GM19452 (cell line): Measurements from ENCODE around the gene PPP2R2C.

ENCODE experiments used
- ATAC-seq: cut with Tn5 transposase; IDR thresholded peaks from one replicate; pipeline ENCODE4 v1.9.1; 2021; ENCODE audit not compliant: unreplicated experiment

Gene PPP2R2C

DNA sequence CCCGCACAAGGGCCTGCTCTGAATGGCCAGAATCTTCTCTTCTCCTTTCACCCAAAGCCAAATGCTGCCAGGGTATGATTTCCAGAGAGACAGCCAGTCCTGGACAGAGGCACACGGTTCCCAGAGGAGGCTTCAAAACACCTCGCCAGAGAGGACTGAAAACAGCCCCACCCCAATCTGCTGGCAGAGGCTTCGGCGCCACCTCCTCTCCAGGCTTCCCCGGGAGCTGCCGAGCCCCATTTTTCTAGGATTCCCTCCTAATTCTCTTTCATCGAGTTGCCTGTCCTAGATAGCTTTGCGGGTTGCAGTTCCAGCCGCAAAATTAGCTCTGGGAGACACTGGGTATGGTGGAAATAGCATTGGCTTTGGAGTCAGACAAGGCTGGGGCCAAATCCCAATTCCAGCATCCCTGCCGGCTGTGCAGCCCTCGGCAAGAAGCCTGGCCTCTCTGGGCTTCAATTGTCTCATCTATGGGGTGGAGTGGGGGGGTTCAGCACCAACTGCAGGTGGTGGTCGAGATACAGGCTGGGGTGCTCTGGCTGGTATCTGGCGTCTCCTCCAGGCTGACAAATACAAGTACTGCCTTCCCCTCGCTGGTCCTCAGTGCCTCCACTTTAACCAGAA, 22.6 kb downstream of the PPP2R2C start:
- no peak for ATAC-seq

DNA sequence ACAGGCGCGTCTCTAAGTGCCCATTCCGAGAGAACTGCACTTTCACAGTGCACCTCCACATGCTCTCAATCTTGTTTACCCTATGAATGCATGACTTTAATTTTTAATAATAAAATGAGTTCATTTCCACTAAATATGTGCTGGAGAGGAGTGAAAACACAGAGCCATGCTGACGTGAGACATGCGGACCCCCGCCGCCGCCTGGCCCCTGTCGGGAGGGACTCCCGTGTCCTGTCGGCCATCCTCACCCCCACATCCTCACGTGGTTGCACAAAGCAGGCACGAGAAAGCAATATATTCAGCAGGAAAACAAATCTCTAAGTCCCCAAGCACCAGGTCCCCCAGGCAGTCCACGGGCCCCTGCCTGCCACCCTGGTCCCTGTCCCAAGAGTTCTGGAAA, 23.1 kb downstream of the PPP2R2C start:
- ATAC-seq, result no peak

DNA sequence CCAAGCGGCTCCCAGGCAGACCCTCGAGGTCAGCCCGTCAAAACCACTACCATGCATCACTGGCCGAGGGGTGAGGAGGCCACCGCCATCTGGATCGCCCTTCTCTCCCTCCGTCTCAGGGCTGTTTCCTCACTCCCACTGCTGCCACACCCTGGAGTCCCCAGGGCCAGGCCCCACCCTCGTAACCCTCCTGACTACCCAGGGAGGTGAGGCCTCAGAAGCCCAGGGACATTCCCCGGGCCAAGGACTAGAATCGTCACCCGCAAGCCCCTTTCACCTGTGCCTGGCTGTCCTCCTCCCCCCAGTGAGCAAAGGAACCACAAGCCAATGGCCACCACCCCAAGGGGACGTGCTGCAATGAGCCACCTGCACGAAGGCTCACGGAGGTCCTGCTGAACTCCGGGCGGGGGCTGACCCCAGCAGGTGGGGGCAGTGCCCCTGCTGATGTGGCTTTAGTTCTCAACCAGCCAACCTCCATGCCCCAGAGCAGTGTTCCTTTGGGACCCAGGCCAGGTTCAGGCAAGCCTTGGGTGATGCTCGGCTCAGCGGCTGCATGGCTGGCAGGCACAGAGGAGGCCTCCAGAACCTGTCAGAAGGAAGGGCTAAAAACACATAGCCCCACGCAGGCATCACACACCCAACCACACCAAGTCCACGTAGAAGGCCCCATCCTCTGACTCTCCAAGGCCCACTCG, 23.8 kb downstream of the PPP2R2C start:
- no peak for ATAC-seq

DNA sequence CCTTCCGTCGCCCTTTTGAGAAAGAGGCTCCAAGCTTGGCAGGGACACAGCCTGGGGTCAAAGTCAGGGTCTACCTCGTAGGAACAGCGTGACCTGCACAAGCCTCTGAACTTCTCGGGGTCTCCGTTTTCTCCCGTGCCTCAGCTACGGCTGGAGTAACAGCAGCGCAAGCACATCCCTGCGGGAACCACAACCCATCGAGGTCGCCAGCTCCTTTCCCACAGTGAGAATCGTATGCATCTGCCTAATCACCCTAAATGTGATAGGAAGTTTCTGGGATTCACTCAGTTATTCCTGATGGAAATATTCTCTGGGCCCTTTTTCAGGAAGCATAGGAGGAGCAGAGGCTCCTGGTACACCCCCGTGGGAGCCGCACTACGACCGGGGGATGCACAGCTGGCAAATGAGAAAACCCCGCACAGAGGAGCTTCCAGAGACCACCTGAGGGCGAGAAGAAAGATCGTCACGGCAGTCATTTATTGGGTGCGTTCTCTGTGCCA, 24.7 kb downstream of the PPP2R2C start:
- no peak for ATAC-seq

DNA sequence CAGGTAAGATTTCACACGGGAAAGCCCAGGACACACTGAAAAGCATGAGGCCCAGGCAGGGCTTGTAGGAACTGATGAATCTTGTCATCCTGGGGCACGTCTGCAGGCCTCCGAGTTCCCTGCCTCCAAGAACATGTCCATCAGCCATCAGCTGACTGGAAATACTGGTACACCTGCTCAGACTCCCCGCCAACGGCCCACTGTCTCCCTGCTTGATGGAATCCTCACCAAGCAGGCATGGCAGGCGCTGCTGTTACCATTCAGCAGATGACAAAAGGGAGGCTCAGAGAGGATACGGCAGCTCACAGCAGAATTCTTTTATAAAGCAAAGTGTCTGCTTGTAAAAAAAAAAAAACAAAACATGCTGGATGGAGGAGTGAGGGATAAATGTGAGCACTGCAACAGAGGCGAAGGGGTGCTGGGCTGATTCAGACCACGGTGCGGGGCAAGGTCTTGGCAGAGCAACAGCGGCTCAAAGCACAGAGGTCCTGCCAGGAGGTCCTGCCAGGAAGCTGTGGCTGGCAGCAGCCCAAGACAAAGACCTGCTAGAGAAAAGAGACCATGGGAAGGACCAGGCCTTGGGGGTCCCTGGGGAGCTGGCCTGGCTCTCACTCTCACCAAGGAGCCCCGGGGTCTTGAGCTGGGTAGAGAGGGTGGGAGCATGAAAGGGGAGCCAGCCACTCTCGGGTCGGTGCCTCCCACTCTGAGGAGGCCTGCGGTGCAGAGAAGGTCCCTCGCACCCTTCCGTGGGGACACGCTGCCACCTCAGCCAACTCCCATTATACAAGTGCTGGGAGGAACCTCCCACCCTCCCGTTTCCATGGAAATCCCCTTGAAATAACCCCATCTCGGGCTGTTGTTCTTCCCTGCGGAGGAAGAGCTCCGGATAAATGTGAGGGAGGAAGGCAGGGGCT, 25.6 kb downstream of the PPP2R2C start:
- ATAC-seq, result no peak

DNA sequence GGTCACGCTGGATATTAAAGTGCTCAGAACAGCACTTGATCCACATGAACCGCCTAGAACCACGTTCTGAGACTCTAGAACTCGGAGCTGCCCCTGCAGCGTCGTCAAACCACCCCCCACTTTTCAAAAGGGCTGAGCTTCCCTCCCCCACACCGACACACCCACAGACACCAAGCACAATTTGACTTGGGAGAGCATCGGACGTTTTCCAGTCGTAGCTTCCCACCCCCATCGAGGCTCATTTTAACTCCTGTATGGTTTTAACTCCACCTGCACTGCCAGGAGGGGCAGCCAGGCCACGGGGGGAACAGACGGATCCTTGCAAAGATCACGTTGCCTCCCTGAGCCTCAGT, 26.3 kb downstream of the PPP2R2C start:
- ATAC-seq, result no peak

DNA sequence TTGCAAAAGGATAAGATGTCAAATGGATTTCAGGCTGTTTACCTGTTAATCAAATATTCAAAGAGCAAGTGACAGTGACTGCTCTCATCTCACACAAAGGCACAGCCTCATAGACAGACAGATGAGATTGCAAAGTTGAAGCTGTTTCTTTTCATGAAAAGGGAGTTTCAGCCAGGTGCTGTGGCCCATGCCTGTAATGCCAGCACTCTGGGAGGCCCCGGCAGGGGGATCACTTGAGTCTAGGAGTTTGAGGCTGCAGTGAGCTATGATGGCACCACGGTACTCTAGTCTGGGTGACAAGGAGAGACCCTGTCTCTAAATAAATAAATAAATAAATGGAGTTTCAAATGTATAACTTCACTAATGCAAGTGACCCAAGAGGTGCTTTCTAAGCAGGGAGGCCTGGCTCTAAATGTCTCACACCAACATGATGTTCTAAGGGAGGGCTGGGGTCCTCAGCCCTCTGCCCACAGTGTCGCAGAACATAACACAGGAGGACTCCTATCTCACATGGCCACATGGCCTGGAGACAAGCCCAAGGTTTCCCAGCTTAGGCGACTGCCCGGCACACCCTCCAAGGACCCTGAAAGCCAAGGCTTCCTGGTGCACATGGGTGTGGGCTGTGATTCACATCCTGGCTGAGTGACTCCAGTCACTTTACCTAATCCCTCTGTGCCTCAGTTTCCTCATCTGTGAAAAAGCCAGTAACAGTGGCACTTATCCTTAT, 26.8 kb downstream of the PPP2R2C start:
- ATAC-seq, result no peak

DNA sequence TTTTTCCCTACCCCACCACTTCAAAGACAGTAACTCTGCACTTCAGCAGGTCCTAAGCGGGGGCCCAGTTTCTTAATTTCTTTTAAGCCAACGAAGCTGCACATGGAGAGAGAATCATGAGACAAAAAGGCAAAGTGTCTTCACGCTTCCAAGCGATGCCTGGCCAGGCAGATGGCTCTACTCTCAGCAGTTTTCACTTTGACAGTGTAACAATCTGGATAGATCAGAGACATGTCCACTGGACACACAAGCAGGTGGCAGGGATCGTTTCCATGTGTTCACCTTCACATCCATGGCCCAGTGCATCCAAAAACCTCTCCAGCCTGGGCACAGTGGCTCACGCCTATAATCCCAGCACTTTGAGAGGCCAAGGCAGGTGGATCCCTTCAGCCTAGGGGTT, 27.8 kb downstream of the PPP2R2C start:
- no peak for ATAC-seq

DNA sequence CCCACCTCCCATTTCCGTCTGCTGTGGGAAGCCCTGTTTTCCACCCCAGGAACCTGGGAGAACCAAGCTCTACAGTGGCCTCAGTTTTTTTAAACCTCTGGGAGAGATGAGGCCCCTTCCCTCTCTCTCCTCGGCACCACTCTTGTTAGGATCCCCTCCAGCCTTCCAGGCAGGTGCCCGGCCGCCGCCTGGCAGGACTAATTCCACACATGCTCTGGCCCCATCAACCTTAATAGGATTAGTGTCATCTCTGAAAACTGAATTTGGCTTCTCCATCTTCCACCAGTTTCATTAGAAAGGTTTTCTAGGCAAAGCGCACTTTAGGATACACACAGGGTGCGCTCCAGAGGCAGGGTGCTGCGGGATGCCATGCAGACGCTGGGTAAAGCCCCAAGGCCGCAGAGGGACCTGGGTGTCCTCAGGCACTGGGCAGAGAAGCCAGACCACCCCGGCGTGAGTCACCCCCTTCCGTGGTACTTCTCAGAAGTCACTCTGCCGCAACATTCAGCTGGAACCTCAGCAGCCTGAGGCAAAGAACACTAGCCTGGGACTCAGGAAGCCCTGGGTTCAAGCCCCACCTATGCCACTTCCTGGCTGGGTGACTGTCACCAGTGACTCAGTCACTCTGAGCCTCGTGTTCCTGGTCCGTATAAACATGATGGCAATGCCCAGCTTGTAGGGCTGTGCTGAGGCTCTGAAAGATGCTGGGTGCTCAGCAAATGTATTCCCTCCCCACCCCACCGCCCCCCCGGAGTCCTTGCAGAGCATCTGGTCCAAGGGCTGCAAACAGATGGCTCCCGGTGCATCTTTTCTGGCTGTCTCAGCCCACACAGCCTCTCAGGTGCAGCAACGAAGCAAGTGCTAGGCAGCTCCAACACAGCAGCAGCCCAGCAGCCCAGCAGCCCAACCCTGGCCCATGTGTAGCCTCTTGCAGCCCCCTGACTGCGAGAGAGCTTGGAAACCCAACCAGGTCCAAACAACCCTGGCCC, 29.1 kb downstream of the PPP2R2C start:
- no peak for ATAC-seq

DNA sequence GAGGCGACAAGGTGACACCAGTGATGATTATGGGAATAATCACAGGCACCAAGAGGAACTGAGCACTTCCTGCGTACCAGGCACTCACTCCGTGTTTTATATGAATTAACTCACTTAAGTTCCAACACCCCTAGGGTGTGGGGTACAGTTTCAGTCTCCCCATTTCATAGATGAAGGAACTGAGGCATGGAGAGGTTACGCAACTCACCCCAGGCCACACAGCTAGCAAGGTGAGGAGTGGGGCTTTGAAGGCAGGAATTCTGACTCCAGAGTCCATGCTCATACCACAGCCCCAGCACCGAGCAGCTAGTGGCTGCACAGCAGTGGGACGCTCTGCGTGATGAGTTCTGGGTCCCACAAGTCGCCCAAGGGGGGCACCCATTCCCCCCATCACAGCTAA, 29.9 kb downstream of the PPP2R2C start:
- ATAC-seq, result no peak

DNA sequence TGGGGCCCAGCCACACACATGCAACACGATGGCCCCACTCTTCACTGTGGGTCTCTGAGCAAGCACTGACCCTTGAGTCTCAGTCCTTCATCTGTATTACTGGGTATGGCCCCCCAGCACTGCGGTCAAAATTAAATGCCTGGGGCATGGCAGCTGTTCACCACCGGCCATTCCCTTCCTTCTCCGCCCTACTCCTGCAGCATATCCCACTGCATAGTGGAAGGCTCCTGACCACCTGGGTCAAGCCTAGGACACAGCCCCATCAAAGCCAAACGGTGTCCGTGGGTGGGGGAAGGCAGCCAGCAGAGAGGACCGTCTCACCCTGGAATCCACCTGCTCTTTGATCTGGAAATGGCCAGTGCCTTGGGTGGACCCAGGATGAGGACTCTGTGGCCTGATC, 30.7 kb downstream of the PPP2R2C start:
- ATAC-seq, result no peak

DNA sequence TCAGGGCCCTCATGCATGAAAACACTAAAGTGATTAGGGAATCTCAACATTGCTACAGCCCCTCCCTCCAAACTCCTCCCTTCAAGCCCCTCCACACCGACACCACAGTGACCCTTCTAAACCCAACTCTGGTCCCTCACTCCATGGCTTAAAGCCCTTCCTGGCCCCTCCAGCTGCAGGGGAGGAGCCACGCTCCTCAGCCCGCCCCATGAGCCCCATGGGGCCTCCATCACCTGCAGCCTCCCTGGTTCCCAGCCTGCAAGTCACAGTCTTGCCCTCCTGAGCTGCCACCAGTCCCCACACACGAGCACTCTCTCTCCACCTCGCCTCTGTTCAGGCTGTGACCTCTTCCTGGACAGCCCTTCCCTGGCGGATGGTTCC, 31.2 kb downstream of the PPP2R2C start:
- no peak for ATAC-seq

DNA sequence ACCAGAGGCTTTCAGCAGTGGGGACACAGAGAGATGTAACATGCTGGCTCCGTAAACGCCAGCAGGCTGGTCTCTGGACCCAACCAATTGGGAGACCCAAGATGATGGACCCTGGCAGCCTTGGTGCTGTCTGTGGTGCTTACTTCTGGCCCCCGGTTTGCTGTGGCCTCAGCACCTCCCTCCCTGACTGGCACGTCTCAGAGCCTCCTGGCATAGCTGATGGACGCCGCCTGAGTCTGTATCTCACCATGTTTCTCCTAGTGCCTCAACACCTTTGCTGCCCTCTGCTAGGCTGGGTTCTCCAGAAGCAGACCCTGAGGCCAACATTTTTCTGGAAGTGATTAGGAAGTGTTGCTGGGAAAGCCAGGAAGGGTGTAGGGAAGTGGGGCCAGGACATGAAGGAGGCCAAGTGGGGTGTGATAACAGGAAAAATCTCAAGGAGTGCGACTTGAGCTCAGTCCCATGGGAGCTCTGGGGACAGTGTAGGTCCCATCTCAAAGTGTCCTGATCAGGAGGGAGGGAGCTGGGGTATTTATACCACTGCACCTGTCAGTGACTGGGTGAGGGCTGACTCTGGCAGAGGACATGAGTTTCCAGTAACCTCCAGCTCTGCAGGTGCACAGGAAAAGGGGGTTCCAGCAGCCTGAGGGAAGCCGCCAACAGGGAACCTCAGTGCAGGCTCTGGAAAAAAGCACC, 31.8 kb downstream of the PPP2R2C start:
- no peak for ATAC-seq

DNA sequence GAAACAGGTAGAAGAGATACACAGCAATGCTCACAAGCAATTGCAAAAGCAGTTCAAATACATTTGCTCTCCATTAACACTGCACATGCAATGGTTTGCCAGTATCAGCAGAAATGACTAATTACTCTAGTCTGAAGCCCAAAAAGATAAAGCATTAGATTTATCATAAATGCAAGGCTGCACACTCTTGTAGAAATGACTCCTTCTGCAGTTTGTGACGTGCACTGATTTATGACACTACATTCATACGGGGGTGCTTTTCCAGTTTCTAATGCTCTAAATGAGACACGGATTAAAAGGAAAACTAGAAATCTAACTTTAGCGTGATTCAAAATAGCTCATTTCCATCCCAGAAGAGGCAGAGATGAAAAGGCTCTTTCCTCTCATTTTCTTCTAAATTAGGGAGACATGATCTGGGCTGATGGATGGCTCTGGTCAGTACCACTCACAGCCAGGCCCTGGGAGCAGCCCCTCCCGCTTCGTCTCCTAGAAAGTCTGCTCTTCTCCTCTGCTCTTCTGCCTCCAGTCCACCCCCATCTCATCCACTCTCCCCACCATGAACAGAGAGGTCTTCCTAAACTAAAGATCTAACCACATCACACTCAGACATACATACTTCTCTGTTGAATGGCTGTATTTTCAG, 33.2 kb downstream of the PPP2R2C start:
- ATAC-seq, result no peak

DNA sequence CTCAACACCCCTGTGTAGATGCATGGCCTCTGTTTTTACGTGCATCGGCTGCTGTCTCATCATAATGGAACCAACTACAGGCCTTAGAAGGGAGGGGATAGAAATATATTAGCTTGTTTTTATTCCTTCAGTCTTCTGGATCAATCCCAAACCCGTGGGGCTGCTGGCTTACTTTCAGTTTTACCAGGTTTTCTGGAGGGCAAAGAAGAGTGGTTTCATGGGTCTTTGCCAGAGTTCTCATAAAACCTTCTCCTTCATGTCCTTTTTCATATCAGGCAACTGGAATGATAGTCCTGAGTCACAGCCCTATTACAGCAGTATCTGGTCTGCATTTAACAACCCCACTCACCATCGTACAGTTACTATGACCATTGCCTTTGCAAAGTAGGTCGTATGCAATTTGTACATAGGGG, 34.6 kb downstream of the PPP2R2C start:
- no peak for ATAC-seq

DNA sequence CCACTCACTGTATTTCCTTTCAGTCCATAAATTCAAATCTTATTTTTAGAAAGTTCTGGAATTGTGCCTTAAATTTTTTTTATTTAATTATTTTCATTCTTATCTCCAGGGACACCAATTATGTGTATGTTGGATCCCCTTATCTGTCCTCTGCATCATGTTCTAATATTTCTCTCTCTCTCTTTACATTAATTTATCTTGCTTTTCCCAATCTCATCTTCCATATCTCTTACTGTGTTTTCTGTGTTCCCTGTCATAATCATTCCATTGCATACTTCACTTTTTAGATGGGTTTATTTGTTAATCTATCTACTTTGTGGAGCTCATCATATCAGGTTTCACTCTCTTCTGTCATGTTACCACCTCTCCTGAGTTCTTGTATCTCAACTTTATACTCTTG, 37.4 kb downstream of the PPP2R2C start:
- no peak for ATAC-seq

DNA sequence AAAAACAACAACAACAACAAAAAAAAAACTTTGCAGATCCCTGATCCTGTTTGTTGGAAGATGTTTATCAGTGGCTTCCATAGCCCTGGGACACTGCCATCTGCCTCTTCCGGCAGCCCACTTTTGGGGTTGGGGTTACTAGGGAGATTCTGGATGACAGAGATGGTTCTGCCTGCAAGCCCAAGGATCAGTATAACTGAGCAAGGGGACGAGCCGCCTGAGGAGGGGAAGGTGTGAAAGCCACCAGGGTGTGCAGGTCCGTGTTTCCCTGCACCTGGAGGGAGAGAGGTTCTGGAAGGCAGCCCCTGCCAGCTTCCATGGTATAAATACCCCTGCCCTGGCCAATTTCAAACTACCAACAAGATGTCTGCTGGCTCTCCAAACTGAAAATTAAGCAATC, 41.5 kb downstream of the PPP2R2C start:
- ATAC-seq, result no peak

DNA sequence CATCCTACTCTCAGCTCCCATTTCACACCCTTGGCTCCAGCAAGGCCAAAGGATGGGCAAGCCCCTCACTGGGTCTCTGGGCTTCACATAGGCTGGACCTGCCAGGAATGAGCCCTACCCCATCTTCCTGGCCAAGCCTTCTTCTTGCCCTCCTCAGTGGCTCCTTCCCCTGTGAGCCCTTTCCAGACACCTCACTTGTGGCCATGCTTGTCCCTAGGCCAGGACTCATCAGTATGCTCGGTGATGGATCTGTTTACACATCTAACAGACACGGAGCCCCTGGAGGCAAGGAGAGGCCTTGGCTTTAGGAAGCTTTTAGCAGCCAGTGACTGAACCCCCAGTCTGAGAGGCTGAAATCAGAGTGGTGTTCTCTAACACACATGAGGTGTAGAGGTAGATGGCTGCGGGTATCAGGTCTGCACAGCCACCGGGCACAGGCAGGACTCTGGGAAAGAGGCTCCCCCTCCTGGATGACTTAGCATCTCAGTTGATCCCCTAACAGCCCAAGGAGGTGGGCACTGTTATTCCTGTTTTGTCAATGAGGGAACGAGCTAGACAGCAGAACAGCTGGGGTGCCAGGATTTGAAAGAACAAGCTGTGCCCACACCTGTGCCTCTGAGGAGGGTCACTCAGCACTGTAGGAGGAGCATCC, 44.8 kb downstream of the PPP2R2C start:
- ATAC-seq, result no peak
